ENCODE results near the gene CCBE1.
"Not testable (repeated sequence)": the region's sequence is repeated elsewhere in the genome, so short reads cannot be mapped to it uniquely, and the experiment has no call there.

Gene CCBE1

DNA sequence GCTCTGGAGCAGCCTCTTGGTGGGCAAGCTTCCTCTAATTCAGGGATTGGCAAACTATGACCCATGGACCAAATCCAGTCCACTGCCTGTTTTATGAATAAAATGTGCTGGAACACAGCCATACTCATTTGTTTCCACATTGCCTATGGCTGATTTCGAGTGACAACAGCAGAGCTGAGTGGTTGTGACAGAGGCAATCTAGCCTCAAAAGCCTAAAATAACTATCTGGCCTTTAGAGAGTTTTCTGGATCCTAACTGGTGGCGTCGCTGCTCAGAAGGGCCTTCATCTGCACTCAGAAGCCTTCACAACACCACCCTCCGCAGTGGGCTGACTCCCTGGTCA is 147.1 kb downstream of the CCBE1 start:
- no peak for DNase-seq (ENCODE audit: insufficient read length, low spot score)
- no peak for FAIRE-seq

DNA sequence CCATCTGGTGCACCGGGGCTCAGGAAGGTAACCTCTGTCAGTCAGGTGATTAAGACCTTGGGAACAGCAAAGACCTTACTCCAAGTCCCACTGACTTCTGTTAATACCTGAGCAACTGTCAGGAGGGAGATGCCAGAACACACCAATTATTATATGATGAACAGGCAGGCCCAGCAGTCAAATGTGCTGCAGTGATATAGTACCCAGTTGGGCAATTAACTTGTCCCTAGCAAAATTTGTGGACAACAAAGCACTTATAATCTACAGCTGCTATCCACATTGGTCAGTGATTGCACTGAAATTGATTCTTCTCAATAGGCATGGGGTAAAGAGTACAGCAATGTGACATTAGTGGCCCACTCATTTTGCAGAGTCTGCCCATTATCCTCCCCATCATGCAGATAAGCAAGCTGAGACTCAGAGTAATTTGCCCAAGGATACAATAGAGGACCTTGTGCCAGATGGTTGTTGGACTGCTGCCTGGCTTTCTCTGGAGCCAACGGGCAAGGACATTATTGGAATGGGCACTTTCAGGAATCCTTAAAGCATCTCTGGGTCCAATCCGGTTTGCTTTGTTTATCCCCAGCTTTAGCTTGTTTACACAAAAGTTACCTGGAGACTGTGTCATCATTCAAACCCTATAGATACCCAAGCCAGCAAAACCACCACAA is 147.6 kb downstream of the CCBE1 start:
- DNase-seq (ENCODE audit: insufficient read length, low spot score) (no peak), FAIRE-seq (no peak)

DNA sequence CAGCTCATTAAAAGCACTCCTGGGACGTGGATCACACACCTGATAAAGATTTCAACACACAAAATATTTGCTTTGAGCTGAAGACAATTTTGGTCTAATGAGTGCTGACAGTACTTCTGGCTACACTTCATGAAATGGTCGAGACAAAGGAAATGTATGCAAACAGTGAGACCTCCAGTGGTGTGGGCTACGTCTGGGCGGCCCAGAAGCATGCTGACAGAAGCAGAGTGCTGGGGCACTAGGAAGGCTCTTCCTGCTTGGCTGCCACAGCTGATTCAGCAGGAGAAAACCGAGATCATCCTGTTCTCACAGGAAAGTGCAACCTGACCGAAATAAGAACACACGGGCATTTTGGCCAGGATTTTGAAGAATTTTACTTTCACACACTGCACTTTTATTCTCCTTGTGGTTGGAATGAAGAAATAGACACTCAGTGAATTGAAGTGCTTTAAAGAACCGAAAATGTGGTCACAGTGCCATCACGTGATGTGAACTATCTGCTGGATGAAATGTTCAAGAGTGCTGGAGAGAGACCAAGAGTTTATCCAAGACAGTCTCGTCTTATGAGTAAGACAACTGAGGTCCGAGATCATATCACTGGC is 149.5 kb downstream of the CCBE1 start:
- FAIRE-seq = no peak
- DNase-seq (ENCODE audit: insufficient read length, low spot score) = no peak

DNA sequence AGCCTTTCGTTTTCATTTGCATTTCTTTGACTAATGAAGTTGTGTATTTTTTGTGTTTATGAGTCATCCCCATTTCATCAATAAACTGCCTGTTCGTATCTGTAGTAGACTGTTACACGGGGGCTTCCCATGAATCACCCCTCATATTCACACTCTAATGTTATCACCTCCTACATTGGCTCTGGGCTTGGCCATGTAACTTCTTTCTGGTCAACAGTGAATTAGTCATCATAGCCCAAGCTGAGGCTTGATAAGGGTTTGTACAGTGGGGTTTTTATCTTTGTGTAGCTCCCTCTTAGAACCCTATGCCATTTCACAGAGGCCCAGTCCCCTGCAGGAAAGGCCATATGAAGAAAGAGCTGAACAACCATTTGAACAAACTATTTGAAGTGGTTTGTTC is 151.0 kb downstream of the CCBE1 start:
- no peak for DNase-seq (ENCODE audit: insufficient read length, low spot score)
- no peak for FAIRE-seq

DNA sequence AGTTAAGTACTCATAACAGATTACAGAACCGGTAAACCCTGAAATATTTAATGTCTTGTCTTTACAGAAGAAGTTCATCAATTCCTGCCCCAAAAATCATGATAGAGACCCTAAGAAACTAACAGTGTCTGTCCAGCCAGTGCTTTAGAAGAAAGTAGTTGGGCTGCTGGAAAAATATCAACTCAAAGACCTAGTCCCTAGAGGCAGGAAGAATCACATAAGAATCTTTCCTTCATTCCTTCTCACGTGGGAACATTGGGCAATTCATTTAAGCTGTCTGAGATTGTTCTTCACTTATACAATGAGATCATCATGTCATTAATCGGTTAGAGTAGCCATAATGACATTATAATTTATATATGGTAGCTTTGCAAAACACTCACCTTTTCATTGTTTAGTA is 156.4 kb downstream of the CCBE1 start:
- DNase-seq (ENCODE audit: insufficient read length, low spot score) (no peak), FAIRE-seq (no peak)

DNA sequence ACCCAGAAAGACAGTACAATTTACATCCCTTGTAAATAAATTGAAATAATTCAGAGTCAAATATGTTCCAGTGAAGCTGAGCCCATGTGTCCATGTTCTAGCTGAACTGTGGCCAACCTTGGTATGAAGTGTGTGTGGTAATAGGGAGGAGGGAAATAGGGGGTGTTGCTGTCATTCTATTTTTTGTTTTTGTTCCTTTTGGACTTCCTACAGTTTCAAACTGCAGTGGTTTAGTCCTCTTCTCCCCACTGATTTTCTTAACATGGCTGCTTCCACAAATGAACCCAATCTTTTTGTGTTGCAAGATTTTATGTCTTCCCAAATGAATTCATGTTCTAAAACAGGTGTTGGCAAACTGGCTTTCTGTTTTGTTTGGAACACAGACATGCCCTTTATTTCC is 156.9 kb downstream of the CCBE1 start:
- DNase-seq (ENCODE audit: insufficient read length, low spot score) (no peak), FAIRE-seq (no peak)

DNA sequence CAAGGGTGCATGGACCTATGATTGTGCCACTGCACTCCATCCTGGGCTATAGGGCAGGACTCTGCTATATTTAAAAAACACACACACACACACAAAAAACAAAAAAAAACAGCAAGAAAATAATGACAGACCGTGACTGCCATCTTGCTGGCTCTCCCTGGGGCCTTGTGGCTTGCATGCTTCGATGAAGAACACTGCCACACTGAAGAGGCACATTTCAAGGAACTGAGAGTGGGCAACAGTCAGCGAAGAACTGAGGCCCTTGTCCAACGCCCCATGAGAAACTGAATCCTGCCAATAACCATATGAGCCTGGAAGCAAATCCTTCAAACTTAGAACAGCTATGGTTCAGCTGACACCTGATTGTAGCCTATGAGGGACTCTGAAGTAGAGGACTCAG is 158.1 kb downstream of the CCBE1 start:
- DNase-seq (ENCODE audit: insufficient read length, low spot score) (no peak), FAIRE-seq (no peak)

DNA sequence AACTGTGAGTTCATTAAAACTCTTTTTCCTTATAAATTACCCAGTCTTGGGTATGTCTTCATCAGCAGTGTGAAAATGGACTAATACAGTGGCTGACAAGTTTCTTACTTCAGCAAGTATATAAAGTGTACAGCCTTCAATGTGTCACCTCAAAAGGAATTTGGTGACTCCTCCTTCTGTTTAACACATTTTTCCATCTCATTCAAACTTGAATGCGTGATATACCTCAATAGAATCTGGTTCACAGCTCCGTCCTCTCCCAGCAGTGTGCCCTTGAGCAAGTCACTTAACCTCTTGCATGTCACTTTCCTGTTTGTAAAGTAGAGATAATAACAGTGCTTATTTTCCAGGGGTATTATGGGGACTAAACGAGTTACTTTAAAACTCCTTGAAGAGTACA is 159.6 kb downstream of the CCBE1 start:
- no peak for FAIRE-seq
- no peak for DNase-seq (ENCODE audit: insufficient read length, low spot score)

DNA sequence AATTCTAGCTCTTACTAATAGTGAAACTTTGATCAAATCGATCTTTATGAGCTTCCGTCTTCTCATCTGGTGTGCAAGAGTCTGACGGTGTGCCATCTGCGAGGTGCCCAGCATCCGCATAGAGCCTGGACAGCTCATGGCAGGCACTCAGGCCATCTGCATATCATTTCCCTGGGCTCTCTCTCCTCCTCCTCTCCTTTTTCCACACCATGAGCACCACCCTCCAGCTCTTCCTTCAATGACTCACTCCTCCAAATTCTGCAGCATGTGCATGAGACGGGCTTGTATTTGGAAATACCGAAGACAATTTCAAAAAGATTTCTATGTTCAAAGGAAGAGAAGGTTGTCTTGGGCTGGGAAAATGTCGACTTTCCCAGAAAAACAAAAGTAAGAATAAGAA is 161.1 kb downstream of the CCBE1 start:
- no peak for DNase-seq (ENCODE audit: insufficient read length, low spot score)

DNA sequence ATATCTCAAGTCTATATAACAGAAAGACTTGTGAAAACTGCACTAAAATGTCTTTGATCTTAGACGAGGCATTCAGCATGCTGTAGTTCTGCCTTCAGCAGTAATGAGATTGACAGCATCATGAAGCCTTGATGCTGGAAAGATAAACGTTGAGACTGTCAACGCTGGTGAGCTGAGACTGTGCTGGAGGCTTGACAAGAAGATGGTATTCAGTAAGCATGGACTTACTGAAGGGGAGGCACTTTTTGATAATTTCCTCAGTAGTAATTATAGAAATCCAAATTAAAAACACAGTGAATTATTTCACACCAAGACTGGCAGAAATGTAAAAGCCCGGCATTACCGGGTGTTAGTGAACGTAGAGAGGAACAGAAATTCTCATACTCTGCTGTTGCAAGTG is 162.2 kb downstream of the CCBE1 start:
- DNase-seq (ENCODE audit: insufficient read length, low spot score) (no peak), FAIRE-seq (no peak)

More for the DNA sequence above, 161.1 kb downstream of the CCBE1 start:
- no peak for FAIRE-seq

DNA sequence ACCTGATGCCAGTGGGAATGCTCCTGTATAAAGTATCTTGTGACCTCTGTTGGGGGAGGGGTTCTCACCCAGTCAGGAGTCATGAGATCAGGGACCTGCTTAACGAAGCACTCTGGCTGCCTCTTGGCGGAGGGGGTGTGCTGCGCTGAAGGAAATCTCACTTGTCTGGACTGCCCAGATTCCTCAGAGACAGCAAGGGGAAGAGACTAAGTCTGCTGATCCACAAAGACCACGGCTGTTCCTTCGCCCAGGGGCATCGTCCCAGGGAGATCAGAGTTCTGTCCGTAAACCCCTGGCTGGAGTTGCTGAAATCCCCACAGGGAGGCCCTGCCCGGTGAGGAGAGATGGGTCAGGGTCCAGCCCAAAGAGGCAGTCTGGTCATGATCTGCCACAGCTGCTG is 168.4 kb downstream of the CCBE1 start:
- FAIRE-seq = no peak

DNA sequence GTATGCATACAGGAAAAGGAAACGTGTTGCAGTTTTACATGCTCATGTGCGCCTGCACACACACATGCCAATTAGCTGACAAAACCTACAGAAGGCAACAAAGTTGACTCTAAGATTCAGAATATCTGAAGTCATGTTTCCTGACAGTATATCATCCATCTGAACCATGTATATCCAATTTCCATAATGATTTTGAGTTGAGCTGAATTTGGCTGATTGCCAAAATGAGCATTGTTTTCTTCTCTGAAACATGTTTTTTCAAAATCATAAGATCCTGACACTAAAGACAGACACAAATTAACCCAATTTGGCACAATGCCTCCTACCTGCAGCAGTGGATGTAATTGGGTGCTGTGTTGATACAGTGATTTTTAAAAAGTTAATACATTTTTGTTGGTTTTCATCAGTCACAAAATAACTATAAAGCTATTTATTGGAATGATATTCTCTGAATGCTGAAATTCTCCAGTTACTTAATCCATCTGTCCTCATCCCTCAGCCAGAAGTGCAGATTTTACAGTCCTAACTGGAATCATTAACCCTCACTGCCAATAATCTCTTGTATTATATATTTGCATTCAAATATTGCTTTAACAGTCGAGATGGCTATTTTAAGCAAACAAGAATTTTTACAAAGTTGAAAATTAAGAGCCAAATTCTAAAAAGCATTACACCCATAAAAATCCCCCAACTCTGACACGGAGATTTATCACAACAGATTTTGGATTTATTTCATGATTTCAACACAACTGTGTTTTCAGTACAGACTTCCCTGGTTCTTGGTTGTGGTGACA is 176.5 kb downstream of the CCBE1 start:
- FAIRE-seq (no peak), DNase-seq (ENCODE audit: insufficient read length, low spot score) (no peak)

More for the DNA sequence above, 168.4 kb downstream of the CCBE1 start:
- no peak for DNase-seq (ENCODE audit: insufficient read length, low spot score)

DNA sequence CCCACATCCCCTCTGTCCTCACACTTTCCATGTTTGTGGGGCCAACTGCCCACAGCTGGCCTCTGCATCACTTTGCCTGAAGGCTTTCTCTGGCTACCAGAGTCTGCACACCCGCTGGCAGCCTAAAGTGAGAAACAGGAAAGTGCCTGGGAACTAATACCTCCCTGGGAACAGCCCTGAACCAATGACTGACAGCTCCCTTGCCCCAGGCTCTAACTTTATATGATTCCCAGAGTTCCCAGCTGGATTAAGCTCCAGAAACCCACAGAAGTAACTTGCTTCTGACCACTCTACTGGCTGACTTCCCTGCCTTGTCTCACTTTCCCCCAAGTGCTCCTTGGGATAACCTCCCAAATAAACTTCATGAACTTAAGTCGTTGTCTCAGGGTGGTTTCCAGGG is 178.5 kb downstream of the CCBE1 start:
- DNase-seq (ENCODE audit: insufficient read length, low spot score) = no peak
- no peak for FAIRE-seq

DNA sequence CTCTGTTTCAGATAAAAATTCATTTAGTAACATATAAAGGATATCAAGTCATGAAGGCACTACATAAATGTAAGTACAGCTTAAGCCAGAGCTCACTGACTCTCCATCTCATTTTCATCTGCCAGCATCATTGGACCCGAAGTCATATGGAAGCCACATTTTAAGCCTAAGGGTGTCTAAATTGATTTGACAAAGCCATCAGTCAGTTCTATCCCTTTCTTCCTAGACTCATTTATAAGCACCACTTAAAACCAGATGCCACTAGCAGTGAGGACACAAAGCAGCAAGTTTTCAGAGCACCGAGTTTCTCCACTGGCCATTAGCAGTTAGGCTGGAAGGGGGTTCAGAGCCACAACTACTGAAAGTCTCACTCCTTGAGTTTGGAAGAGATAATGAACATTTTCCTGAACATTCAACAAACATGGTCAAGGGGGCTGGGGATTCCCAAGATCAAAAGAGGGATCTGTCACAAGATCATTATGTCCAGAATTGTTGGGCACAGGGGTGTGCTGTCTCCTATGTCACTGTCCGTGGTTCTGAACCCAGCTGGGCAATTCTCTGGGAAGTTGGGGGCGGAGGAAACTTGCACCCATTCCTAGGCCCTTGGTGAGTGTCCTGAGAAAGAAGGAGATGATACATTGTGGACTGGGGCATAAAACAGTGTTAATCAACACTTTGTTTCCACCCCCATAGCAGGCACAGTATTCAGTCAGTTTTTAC is 179.6 kb downstream of the CCBE1 start:
- DNase-seq (ENCODE audit: insufficient read length, low spot score) (peak; percentile 13), FAIRE-seq (no peak)

DNA sequence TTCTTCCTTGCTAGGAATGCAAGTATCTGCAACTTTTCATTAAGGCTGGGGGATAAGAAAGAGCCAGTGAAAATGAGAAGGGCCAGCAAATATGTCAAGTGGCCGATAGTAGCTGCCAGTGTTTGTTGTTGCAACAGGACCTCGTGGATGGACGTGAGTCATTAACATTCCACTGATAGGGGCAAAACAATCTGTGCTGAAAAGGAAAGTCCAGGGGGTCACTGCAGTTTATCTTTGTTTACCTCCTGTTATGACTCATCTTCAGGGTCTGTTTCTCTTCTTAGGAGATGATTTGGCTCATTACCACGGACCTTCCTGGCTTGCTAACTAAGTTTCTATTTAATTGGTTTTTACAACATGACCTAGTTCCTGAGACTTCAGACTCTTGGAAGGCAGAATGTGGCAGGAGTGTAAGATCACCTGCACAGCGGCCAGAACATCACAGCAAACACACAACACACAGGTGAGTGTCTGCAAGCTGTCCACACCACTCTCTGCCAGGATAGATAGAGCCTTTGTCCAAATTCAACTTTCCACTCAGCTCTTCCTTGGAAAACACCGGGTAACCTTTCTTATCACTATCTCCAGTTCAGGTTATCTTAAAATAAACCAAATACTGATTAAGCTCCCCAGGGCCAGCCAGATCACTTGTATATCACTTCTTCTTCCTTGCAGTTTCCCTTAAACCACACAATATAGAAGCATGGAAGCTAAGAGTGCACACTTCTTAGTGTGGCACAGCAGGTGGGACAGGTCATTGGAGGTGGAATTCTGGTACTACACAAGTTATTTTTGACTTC is 180.7 kb downstream of the CCBE1 start:
- FAIRE-seq = peak; percentile 38
- peak; percentile 61 for DNase-seq (ENCODE audit: insufficient read length, low spot score)

DNA sequence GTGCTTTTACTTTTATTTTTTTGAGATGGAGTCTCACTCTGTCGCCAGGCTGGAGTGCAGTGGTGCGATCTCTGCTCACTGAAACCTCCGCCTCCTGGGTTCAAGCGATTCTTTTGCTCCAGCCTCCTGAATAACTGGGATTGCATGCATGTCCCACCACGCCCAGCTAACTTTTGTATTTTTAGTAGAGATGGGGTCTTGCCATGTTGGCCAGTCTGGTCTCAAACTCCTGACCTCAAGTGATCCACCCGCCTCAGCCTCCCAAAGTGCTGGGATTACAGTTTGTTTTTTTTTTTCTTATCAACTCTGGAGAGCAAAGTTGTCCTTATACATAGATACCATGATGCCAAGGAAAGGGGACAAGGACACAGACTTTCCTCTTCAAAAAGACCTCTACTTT is 181.3 kb downstream of the CCBE1 start:
- not testable (repeated sequence) for FAIRE-seq; DNase-seq (ENCODE audit: insufficient read length, low spot score)

DNA sequence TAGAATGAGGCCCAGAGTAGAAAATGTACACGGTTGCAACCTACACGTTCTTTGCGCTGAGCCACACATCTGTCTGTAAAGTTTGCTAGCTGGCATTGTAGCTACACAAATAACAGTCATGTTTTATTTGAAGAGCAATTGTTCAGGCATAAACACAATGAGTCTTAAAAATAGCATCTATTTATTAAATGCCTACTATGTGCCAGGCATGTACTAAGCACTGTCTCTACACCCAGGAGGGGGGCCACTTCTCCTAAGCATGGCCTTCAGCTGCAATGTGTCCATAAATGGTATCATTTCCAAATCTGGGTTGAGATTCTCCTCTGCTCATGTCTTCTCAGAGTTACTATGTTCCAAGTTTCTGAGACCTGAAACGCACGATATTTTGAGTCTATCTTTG is 182.1 kb downstream of the CCBE1 start:
- FAIRE-seq = no peak
- no peak for DNase-seq (ENCODE audit: insufficient read length, low spot score)

DNA sequence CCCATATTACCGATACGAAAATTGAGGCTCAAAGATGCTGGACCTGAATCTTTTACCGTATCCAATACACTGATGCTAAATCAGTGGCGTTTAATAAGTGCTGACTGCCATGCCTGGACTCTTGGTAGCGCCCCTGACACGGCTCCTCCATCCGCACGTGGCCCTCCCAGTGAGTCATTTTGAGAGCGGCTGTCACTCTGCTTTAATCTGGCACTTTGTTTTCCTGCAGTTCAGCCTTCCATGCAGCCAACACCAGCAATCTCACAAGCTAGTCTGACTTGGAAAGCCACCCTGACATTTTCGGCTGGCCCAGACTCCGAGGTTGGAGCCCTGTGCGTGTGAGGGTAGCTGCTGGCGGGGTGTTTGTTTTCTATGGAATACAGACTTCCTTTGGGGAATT is 183.0 kb downstream of the CCBE1 start:
- no peak for FAIRE-seq

DNA sequence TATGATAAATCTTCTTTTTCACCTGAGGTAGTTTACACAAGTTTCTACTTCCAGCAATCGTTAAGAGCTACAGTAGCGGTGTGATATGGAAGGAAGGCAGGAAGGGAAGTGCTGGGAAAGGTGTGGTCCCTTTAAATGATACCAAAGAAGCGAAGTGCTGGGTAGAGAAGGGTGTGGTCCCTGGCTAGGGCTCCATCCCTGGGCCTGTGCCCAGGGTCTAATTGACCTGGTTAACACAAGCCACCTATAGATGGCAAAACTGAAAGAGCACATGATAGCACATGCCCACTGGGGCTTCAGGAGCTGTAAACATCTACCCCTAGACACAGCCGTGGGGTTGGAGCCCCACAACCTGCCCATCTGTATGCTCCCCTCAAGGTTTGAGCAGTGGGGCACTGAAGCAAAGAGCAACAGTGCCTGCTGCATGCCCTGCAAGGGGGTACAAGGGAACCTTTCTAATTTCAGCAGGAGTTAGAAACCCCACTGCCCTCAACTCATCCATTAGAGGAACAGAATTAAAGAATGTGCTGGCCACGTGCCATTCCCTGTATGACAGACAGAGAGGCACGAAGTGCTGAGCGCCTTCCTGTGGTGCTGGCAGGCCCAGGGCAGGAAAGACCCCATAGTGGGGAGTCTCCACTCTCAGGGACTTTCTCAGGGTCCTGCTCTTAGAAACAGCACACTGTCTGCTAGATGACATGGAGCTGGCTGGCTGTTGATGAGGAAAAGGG is 185.0 kb downstream of the CCBE1 start:
- no peak for FAIRE-seq

More for the DNA sequence above, 183.0 kb downstream of the CCBE1 start:
- no peak for DNase-seq (ENCODE audit: insufficient read length, low spot score)

More for the DNA sequence above, 185.0 kb downstream of the CCBE1 start:
- DNase-seq (ENCODE audit: insufficient read length, low spot score) = no peak

Data from HTR-8/SVneo (cell line).